Tibial nerve (tissue), 4 donors: ENCODE data around the gene ZCCHC14.

Experiments used
- EP300 ChIP-seq, 2 donors: sonication (generic); formaldehyde crosslinking; IDR thresholded peaks; one replicate each; pipeline ENCODE4 v1.6.1; 2017; ENCODE audit warnings: antibody characterized with exemption in 2 of 2, mild to moderate bottlenecking in 1 of 2
- POLR2A ChIP-seq, 2 donors: fragments of 450-650 bp; IDR thresholded peaks; one replicate each; pipeline ENCODE4 v1.6.1; 2017; ENCODE audit warnings: antibody characterized with exemption in 2 of 2, mild to moderate bottlenecking in 2 of 2, moderate library complexity in 2 of 2
- TF ChIP-seq, protein P1 (sequence below), 5 experiments: fragments of 200-600 bp in 3 of 5; fragments of 450-650 bp in 2 of 5; sonication (generic) in 3 of 5; IDR thresholded peaks; one replicate each; pipeline ENCODE4 v1.5.1; 2016 to 2019; ENCODE audit warnings: antibody characterized with exemption in 5 of 5, mild to moderate bottlenecking in 3 of 5, moderate library complexity in 2 of 5

DNA sequence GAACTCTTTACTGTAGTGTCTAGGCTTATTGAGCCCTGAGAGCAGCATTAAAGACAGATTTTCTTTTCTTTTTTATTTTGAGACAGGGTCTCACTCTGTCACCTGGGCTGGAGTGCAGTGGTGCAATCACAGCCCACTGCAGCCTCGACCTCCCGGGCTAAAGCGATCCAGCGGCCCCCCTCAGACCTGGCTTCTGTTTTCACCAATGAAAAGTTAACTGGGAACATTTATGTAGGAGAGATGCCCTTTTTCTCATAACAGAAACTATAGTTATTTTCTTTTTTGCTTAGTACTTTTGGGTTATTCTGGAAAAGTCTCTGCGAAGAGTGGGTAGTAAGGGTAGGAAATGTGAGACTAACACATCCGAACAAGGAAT is 99.2 kb downstream of the ZCCHC14 start:
- TF ChIP-seq, protein P1, sequence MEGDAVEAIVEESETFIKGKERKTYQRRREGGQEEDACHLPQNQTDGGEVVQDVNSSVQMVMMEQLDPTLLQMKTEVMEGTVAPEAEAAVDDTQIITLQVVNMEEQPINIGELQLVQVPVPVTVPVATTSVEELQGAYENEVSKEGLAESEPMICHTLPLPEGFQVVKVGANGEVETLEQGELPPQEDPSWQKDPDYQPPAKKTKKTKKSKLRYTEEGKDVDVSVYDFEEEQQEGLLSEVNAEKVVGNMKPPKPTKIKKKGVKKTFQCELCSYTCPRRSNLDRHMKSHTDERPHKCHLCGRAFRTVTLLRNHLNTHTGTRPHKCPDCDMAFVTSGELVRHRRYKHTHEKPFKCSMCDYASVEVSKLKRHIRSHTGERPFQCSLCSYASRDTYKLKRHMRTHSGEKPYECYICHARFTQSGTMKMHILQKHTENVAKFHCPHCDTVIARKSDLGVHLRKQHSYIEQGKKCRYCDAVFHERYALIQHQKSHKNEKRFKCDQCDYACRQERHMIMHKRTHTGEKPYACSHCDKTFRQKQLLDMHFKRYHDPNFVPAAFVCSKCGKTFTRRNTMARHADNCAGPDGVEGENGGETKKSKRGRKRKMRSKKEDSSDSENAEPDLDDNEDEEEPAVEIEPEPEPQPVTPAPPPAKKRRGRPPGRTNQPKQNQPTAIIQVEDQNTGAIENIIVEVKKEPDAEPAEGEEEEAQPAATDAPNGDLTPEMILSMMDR (IDR thresholded peaks at IDR 0.05), result no peak
- TF ChIP-seq POLR2A (IDR thresholded peaks at IDR 0.05) (no peak), EP300 (IDR thresholded peaks at IDR 0.05) (no peak)
